Activated CD8-positive, alpha-beta memory T cell treated with anti-CD3 and anti-CD28 coated beads for 36 hours (primary cell): Measurements from ENCODE around the gene ZNF710. TPM values are rescaled to one million over a fixed set of nuclear protein-coding genes. Genes with fewer than 3 reads are reported as not detected.

ENCODE experiments used
- CTCF ChIA-PET: fragments of 350-600 bp; sonication (Branson Sonifier 250); formaldehyde crosslinking; loops from one replicate; lab custom pipeline; 2021; ENCODE audit warnings: antibody characterized with exemption; lab: Charles Lee
- POLR2A ChIA-PET: fragments of 350-600 bp; sonication (Branson Sonifier 250); formaldehyde crosslinking; loops from one replicate; lab custom pipeline; 2021; ENCODE audit warnings: antibody characterized with exemption; lab: Charles Lee
- total RNA-seq, 2 experiments: library from RNA; stranded (reverse); gene quantifications; one replicate each; pipeline ENCODE4 v1.2.3, GENCODE V29; 2021

Gene ZNF710
- total RNA-seq, 2 experiments from 2014 or later = 11.0 to 14.0 TPM

DNA sequence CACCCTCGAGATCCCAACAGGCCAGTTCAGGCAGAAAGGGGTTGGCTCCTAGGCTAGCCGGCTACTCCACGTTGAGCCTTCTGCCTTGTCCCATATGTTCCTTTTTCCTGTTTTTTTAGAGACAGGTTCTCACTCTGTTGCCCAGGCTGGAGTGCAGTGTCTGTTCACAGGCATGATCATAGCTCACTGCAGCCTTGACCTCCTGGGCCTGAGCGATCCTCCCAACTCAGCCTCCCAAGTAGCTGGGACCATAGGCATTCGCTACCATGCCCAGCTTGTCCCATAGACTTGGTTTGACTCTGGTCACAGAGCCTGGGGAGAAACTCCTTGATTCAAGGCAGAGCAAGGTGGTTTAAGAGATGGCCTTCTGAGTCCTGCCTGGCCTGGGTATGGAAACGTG lies 32.3 kb downstream of the ZNF710 start:
- POLR2A ChIA-PET = no interaction called here

DNA sequence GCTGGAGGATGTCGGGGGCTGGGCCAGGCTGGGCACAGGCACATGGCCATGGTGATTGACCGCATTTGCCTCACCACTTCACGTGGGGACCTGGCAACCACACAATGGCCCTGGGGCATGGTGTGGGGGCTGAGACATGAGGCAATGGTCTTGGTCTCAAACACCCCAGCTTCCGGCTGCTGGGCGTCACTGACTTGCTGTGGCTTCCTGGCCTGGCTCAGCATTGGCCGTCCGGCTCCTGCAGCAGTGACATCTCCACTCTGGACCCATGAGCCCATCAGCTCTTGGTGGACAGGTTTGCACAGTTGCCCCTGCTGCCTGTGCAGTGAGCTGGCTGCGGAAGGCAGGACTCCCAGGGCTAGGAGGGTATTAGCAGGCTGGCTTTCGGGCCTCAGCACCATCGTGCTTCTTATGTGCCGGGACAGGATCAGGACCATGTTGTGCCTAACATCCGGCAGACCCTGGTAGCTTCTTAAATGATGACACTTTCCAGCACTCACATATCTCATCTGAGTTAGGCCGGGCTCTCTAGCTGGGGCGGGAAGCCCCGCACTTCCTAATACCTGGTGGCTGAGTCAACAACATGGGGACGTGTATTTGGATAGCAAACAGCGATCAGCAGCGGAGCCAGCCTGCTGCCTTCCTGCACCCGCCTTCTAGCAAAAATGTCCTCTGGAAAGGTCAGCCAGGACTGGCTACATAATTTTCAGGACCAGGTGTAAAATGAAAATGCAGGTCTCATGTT lies 34.1 kb downstream of the ZNF710 start:
- ChIA-PET POLR2A (no interaction called here), CTCF (no interaction called here)

More for the DNA sequence above, 32.3 kb downstream of the ZNF710 start:
- CTCF ChIA-PET = no interaction called here

DNA sequence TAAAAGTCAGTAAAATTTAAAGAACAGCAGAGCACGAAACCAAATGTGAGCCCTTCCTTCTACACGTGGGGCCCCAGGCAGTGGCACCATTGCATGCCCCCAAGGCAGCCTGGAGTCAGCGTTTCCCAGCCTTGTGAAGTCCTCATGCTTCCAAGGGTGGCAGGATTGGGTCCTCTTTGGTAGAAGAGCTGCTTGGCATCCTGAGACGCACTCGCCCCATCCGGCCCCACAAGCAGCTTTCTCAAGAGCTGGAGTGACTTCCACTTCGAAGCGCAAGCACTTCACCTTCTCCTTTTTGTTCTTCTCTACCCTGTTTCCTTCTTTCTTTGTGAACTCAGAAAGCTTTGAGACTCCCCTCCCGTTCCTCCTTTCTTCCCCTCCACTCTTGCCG lies 34.7 kb downstream of the ZNF710 start:
- ChIA-PET CTCF (interaction anchor here (0.5 kb wide), 1 partner anchor 92 kb away, joined by 3 read pairs; no protein-coding TSS in a partner anchor), POLR2A (no interaction called here)

GRCh38 chr15:90036343-90036742 lies 35.2 kb downstream of the ZNF710 start:
- CTCF ChIA-PET = interaction anchor here (0.5 kb wide), 1 partner anchor 92 kb away, joined by 3 read pairs; no protein-coding TSS in a partner anchor
- POLR2A ChIA-PET = no interaction called here

DNA sequence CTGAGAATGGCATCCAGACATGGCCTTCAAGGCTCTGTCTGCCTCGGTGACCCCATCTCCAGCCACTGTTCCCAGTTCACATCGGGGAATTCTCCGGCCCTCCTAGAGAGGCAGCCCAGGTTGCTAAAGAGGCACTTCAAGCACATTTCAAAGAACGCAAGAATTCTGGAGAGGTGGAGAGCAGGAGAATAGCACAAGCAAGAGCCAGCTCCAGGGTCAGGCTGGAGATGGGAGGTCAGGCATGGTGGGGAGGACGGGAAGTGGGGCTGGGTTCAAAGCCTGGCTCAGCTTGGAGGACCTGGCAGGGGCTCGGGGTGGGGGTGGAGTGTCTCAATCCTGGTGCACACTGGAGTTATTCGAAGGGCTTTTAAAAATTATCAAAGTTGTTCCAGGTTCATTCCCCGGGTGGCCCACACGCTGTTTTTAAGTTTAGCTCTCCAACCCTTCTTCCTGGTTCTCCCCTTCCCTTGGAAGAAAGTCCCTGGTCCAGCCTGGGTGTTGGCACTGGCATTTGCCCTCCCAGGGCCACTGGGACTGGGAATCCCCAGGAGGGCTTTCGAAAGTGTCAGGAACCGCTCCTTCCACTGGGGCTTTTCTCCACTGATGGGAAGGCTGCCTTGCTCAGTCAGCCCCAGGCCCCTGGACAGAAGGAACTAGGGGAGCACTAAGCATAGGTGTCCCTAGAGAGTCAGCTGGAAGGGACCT lies 35.8 kb downstream of the ZNF710 start:
- POLR2A ChIA-PET = no interaction called here
- CTCF ChIA-PET = no interaction called here

- ChIA-PET CTCF (no interaction called here), POLR2A (no interaction called here)
Observed at GRCh38 chr15:90037511-90037860, 36.4 kb downstream of the ZNF710 start.

DNA sequence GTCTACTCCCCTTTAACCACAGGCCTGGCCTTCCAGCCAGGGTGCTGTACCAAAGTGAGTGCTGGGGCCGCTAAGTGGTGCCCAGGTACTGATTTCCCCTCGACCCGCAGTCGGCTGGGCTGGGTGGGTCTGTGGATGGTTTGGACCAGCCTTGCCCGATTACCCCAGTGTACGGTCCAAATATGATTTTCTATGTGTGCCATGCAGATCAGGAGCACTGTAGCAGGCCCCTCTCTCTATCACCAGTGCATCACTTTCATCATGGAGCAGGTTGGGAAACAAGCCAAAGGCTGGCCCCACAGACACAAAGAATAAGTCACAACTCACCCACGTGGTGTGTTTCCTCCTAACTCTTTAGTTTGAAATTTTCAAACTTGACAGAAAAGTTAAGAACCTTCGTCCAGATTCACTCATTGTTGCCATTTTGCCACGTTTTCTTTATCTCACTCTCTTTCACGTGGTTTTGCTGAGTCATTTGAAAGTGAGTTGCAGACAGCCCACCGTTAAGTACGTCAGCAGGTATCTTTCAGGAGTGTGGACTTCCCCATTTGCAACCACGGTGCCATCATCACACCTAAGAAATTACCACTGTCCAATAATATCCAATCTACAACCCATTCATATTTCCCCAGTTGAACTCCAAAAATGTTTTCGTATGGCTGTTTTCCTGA lies 37.0 kb downstream of the ZNF710 start:
- POLR2A ChIA-PET = no interaction called here

DNA sequence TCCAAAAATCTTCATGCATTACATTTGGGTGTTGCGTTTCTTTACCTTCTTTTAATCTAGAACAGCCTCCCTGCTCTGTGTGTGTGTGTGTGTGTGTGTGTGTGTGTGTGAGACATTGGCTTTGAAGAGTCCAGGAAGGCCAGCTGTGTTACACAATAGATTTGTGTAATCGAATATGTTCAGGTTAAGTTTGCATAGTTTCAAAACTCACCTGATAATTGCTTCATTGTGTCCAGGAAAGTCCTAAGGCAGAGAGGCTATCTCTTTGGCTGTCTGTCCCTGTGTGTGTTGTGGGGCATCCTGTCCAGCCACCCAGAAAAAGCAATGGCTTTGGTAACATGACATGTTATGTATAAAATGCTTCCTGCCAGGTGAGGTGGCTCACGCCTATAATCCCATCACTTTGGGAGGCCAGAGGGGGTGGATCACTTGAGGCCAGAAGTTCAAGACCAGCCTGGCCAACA lies 37.5 kb downstream of the ZNF710 start:
- CTCF ChIA-PET = no interaction called here

More for the DNA sequence above, 37.0 kb downstream of the ZNF710 start:
- CTCF ChIA-PET = no interaction called here

DNA sequence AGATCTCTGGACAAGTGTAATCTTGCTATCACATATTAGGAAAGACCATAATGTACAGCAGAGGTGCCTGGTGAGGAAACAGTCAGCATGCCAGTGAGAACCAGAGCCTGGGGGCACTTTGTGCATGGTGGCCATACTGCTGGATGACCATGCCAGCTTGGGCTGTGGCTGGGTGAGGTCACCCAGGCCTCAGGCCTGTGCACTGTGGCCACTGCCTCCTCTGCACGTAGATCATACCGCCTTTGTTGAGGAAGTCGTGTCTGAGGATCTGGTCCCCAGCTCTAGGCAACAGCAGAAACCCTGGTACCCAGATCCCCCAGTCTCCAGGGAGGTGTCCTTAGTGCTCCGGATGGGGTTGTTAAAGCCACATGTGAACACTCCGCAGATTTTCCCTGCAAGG lies 38.9 kb downstream of the ZNF710 start:
- CTCF ChIA-PET = no interaction called here
- POLR2A ChIA-PET = no interaction called here

More for the DNA sequence above, 37.5 kb downstream of the ZNF710 start:
- POLR2A ChIA-PET = no interaction called here

- POLR2A ChIA-PET = no interaction called here
- CTCF ChIA-PET = no interaction called here
Observed at GRCh38 chr15:90040618-90041017, 39.5 kb downstream of the ZNF710 start.

DNA sequence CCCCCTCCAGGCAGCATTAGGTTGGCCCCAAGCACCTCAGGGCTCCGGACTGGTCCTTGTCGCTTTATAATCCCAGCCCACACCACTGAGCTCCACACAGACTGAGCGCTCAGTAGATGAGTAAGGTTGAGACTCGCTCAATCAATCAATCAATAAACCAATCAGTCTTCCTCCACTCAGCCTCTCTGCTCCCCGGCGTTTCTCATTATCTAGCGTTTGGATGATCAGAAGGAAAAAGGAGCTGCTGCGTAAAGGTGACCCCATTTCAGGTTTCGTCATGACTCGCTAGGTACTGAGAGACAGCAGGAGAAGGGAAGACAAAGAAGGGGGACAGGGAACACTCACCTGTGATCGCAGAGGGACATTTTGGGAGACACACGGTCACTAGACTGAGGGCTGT lies 41.2 kb downstream of the ZNF710 start:
- CTCF ChIA-PET = no interaction called here

DNA sequence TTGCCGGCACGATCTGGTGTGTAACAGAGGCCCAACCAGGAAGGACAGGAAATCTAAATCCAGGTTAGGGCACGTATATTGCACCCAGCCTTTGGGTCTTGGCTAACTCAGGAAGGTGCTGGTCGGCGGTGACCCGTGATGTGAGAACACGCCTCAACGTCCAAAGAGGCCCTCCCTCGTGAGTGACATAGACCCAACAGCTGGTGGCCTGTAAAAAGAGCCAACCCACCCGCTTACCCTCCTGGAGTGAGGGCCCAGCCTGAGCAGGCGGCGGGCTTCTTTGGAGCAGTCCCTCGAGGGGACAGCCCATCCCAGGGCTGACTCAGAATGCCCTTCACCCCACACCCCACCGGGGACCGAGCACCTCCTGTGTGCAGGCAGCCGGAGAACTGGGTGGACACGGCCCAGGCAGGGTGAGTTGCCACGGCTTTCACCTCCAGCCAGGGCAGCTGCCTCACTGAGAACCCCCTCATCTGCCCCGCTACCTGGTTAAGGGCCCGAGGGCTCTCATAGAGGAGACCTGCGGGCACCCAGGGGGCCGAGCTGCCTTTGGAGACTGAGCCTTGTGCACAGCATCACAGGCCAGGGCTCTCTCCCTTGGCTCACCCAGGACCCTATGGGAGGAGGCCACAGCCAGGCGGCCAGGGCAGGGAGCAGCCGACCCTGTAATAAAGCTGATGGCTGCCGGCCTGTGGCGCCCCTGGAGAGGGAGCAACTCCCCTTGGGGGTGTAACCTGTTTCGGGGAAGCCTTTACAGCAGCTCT lies 41.8 kb downstream of the ZNF710 start:
- POLR2A ChIA-PET = no interaction called here
- CTCF ChIA-PET = no interaction called here

More for the DNA sequence above, 41.2 kb downstream of the ZNF710 start:
- POLR2A ChIA-PET = no interaction called here

- ChIA-PET CTCF (no interaction called here), POLR2A (no interaction called here)
Observed at GRCh38 chr15:90043530-90044010, 42.4 kb downstream of the ZNF710 start.

GRCh38 chr15:90044191-90044590 lies 43.1 kb downstream of the ZNF710 start:
- ChIA-PET POLR2A (no interaction called here), CTCF (no interaction called here)

DNA sequence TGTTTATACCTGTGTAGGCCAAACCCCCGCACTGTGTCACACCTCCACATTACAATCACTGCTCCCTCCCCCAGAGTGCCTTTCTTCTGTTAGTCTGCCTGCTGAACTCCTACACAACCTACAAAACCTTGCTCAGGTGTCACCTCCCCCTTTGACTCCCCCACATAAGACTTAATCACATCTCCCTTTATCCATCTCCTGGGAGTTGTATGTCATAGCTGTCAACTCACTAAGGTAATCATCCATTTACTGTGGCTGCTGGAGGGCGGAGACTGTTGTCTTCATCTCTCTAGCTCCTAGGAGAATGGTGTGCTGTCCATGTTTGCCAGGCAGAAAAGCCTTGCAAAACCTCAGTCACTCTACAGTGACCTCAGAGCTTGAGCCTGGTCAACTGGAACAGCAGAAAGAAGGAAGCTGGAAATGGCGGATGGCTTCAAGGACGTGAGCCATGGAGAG lies 43.8 kb downstream of the ZNF710 start:
- CTCF ChIA-PET = no interaction called here
- POLR2A ChIA-PET = interaction anchor here (0.6 kb wide), 1 partner anchor 154 kb away, joined by 3 read pairs; no protein-coding TSS in a partner anchor

DNA sequence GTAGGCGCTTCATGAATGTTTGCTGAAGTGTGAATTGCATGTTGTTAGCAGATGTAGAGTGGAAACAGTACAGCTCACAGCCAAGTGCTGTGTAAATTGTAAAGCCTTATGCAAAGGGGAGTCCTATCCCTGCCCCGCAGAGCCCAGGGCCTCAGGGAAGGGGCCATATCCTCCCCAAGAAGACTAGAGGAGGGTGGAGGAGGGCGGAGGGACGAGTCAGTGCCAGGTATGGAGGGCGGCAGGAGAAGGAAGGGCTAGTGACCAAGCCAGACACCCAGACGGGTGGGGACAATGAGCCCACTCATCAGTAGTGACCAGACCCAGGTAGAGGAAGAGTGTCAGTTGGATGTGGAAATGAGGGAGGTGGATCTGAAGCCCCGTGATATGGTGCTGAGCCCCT lies 45.2 kb downstream of the ZNF710 start:
- CTCF ChIA-PET = interaction anchor here (1.3 kb wide), 1 partner anchor 172 kb away, joined by 3 read pairs; no protein-coding TSS in a partner anchor
- POLR2A ChIA-PET = no interaction called here

- ChIA-PET POLR2A (no interaction called here), CTCF (interaction anchor here (1.3 kb wide), 1 partner anchor 173 kb away, joined by 3 read pairs; no protein-coding TSS in a partner anchor)
Observed at GRCh38 chr15:90046911-90047392, 45.8 kb downstream of the ZNF710 start.

GRCh38 chr15:90047956-90048575 lies 46.9 kb downstream of the ZNF710 start:
- ChIA-PET POLR2A (no interaction called here), CTCF (interaction anchor here (0.6 kb wide), 1 partner anchor 276 kb away, joined by 5 read pairs; no protein-coding TSS in a partner anchor)
